Measurements from ENCODE around the gene TGM1.
A peak's percentile ranks its signal among the peaks of the same experiment; 100 is the strongest.

TGM1 gene

GRCh38 chr14:24262821-24263733, at the start of gene TGM1:
Gene TGM1 (minus strand): TSS chr14:24263177. CDS start chr14:24262352, 825 bp downstream.
- no peak for DNase-seq (ENCODE audit: low read depth)

- no peak for DNase-seq (ENCODE audit: low read depth)
These were observed 49.0 kb upstream of the TGM1 start for GRCh38 chr14:24311837-24312615.

GRCh38 chr14:24310646-24311604, 47.9 kb upstream of the TGM1 start, which contains the start of gene LTB4R:
Gene LTB4R (plus strand): TSS chr14:24311502. CDS start chr14:24315652, 4,150 bp downstream.
- peak; percentile 40 for DNase-seq (ENCODE audit: low read depth)

- DNase-seq (ENCODE audit: low read depth) = no peak
These were observed 47.3 kb upstream of the TGM1 start for GRCh38 chr14:24310265-24310645.

GRCh38 chr14:24309538-24310264, 46.7 kb upstream of the TGM1 start, which contains the start of gene LTB4R2:
Gene LTB4R2 (plus strand): TSS chr14:24310140. CDS start chr14:24310665, 525 bp downstream.
- no peak for DNase-seq (ENCODE audit: low read depth)

DNA sequence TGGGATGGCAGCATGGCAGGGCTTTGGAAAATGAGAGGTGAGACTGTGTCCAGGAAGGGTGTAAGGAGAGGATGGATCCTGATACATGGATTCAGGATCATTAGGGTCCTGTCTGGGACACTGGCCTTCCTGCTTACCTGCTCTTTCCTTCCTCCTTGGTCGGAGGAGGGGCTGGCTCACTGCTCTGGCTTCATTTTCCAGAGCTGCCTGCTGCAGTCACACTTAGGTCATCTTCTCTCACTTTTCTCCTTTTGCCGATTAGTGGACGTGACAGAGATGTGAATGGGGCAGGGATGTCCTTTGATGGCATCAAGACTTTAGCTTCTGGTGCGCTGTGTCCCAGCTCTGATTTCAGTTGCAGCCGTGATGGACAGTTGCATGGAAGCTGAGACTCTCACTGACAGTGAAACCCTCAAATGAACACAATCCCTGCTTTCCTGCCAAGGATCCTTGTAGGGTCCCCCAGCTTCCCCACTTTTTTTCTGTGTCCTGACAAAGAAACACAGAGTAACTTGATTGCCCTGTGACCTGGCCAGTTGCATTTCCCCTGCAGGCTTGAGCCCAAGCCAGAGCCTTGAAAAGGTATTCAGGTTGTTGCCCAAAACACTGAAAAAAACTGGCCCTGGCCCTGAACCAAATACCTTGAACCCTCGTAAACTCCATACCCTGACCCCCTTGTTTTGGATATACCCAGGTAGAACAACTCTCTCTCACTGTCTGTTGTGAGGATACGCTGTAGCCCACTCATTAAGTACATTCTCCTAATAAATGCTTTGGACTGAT, 45.6 kb upstream of the TGM1 start:
- no peak for DNase-seq (ENCODE audit: low read depth)

DNA sequence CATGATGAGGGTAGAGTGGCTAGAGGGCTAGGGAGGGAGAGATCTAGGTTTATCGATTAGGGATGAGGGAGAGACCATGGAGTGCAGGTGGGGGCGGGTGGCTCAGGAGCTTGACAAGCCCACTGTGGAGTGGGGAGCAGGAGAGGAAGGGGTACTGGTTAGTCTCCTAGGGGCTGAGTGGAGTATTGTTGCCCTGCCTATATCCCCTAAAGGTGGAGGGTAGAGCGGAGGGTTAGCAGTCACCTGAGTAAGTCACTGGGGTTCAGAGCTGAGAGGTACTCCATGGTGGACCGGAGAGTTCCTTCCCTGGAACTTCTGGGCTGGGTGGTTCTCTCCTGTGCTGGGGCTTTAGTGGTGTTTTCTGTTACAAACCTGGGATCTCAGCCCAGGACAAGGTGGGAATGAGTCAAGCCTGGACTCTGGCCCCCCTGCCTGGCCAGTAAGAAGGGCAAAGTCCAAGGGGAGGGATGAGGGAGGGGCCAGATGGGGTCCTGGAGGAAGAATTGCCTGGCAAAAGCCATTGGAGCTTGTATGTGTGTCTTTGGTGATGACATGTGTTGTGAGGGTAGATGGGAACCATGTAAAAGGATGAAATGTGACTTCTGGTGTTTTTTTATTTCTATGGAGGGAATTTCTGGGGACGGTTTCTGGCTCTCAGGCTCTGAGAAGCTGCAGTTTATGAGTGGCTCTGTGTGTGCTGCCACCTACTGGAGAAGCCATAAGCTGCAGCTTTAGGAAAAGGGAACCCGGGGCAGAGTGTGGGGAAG, 44.8 kb upstream of the TGM1 start, which contains the start of gene CIDEB:
CIDEB (minus strand) TSS at position 403 of the 767 bp plus-strand sequence; CDS start at position 284, 119 bp downstream.
- DNase-seq (ENCODE audit: low read depth) = no peak

DNA sequence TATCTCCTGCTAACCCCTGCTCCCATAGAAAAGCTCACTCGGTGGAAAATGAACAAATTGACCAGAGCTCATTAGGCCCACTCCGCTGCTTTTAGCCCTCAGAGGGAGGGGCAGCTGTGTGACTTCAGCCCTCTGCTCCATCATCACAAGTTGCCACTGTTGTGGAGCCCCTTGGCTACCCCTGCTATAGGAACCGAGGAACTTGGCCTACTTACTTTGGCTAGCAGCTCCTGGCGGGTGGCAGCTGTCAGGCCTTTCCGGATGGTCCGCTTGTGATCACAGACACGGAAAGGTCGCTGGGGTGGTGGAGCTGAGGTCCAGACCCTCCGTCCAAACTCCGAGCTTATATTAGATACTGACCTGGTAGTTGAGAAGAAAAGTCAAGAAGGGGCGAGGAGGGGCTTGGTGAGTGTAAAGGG, 44.2 kb upstream of the TGM1 start:
- no peak for DNase-seq (ENCODE audit: low read depth)

GRCh38 chr14:24304019-24304387, 41.0 kb upstream of the TGM1 start:
- no peak for DNase-seq (ENCODE audit: low read depth)

DNA sequence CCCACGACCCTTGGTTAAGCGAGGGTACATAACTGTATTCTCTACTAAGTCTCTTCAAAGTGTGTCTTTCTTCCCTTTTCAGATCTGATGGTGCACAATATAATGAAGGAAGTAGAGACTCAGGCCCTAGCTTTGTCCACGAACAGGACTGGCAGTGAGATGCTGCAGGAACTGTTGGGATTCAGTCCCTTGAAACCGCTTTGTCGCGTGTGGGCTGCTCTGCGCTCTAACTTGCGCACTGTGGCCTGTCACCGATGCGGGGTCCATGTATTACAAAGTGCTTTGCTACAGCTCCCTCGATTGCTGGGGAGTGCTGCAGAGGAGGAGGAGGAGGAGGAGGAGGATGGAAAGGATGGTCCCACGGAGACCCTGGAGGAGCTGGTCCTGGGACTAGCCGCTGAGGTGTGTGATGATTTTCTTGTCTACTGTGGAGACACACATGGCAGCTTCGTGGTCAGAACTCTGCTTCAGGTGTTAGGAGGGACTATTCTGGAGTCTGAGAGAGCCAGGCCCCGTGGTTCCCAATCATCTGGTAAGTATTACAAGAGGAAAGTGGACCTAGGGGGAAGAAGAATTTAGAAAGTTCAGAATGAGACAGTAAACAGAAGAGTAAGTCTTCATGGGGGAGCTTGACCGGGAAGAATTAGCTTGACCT, 37.5 kb upstream of the TGM1 start:
- DNase-seq (ENCODE audit: low read depth) = no peak

GRCh38 chr14:24299255-24300191, 36.5 kb upstream of the TGM1 start, which contains the start of the genes DHRS1 and NOP9:
Gene DHRS1 (minus strand): TSS chr14:24299780. CDS start chr14:24299106, 674 bp downstream.
Gene NOP9 (plus strand): TSS chr14:24299850. CDS start chr14:24299955, 105 bp downstream.
- peak; percentile 88 for DNase-seq (ENCODE audit: low read depth)

- no peak for DNase-seq (ENCODE audit: low read depth)
These were observed 35.9 kb upstream of the TGM1 start for GRCh38 chr14:24298892-24299254.

DNA sequence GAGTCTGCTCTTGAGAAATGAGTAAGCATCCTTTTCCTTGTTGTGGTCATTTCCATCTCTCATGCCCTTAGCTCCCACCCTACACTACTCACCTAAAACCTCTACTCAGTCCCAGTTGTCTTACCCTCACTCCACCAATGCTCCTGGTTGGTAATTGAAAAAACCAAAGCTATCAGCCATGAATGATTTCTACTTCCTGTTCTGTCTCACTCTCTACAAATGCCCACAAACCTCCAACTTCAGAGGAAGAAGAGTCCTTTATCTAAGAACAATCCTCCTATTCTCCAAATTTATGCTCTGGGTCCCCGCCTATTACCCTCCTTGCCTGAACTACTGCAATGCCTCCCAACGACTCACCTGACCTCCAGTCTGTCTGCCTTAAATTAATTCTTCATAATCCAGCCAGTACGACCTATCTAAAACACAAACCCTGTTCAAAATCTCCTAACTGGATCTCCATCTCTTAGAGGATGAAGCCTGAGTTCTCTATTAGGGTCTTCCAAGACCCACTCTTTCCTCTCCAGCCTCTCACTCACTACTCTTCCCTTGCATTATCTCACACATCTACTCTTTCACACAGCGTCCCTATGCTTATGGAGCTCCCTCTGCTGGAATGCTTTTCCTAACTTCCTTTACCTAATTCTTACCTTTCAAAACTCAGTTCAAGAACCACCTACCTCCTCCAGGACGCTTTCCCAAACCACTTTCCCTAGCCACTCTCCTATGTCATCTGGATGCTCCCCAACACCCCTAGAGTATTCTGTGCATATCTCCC, 34.4 kb upstream of the TGM1 start:
- DNase-seq (ENCODE audit: low read depth) = no peak

DNA sequence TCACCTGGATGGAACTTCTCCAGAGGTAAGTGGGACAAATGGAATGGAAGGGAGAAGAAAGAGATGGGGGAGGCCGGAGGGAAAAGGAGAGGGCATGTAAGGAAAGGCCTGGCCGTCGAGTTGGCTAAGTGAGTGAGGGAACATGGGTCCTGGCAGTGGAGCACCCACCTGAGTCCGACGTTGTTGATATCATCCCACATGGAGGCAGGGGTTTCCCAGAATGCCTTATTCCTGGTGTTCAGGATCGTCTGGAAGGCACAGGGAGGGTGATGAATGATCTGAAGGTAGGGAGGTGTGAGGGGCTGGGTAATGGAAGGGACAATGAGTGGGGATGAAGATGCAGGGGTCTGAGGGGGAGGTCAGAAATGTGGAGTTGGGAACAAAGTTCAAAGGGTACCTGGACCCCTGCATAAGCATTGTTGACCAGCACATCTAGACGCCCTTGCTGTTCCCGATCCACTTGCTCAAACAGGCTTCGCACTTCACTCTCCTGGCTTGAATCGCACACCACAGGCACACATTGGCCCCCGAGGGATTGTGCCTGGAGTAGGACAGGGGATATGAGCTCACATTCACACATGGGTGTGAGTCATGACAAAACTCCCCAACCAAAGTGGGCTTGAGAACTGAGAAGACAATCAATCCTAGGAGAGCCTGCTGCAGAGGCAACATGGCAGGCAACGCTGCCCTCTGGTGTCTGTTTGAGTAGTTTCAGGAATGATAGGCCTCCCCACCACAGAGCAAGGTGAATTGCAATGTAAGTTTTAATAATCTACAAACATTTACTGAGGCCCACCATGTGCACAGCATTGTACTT, 33.6 kb upstream of the TGM1 start:
- peak; percentile 75 for DNase-seq (ENCODE audit: low read depth)

DNA sequence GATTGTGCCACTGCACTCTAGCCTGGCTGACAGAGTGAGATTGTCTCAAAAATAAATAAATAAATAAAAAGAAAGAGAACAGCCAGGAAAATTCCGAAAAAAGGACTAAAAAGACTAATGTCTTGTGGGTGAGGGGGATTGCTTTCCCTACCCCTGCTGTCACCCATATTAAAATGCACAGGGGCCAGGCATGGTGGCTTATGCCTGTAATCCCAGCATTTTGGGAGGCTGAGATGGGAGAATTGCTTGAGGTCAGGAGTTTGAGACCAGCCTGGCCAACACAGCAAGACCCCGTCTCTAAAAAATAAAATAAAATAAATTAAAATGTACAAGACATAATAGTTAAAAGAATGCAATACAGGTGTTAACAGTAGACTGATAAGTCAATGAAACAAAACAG, 30.5 kb upstream of the TGM1 start:
- DNase-seq (ENCODE audit: low read depth) = no peak
